Neutrophil (primary cell): ENCODE results near the gene PPP1R14C.

ENCODE experiments used
- H3K27ac ChIP-seq: fragments of 200-600 bp; sonication (generic); 2 replicates; pipeline ENCODE4 v1.5.1; 2016; ENCODE audit warnings: mild to moderate bottlenecking, moderate library complexity
- H3K27me3 ChIP-seq: fragments of 200-600 bp; sonication (generic); 2 replicates; pipeline ENCODE4 v1.6.0; 2016; ENCODE audit warnings: mild to moderate bottlenecking
- H3K36me3 ChIP-seq: fragments of 200-600 bp; sonication (generic); 2 replicates; pipeline ENCODE4 v1.5.1; 2017
- H3K4me1 ChIP-seq, 2 experiments: fragments of 200-600 bp in 1 of 2; sonication (generic) in 1 of 2; 1 replicate in 1 of 2; 2 replicates in 1 of 2; pipeline versions ENCODE4 v1.5.1 to v1.6.1; 2013 to 2016; ENCODE audit warnings: low read depth in 1 of 2, low read length in 1 of 2, mild to moderate bottlenecking in 1 of 2, moderate library complexity in 1 of 2; ENCODE audit not compliant: control insufficient read depth in 1 of 2, insufficient read depth in 1 of 2
- H3K4me3 ChIP-seq, 2 experiments: fragments of 200-600 bp in 1 of 2; sonication (generic) in 1 of 2; 1 replicate in 1 of 2; 2 replicates in 1 of 2; pipeline ENCODE4 v1.5.1; 2013 to 2016; ENCODE audit warnings: low read depth in 1 of 2, low read length in 1 of 2, mild to moderate bottlenecking in 1 of 2, moderate library complexity in 1 of 2
- H3K9me3 ChIP-seq: fragments of 200-600 bp; sonication (generic); 2 replicates; pipeline ENCODE4 v1.5.1; 2016
- TF ChIP-seq, protein P1 (sequence below): fragments of 200-600 bp; sonication (generic); IDR thresholded peaks from 2 replicates; pipeline ENCODE4 v1.5.1; 2016; ENCODE audit warnings: antibody characterized with exemption

Gene PPP1R14C

DNA sequence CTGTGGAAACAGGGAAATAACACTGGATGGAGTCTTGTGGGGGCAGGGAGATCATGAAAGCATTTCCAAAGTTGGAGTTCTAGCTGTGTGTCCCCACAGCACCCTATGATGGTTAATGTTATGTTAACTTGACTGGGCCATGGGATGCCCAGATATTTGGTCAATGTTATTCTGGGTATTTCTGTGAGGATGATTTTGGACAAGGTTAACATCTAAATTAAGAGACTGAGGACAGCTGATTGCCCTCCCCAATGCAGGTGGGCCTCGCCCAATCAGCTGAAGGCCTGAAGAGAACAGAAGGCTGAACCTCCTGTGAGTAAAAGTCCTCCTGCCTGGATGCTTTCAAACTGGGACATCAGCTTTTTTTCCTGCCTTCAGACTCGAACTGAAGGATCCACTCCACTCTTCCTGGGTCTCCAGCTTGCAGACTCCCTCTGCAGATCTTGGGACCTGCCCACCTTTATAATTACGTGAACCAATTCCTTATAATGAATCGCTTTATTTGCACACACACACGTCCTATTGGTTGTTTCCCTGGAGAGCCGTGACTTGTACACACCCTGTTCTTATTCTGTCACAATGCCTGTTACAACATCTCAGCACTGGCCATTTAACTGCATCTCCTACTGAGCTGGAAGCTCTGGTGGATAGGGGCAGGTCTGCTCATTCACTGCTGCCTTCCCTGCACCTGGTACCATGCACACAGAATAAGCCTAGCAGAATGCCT, 126.4 kb downstream of the PPP1R14C start:
- H3K9me3 ChIP-seq, result no peaks in the 10 kb centered on the region
- no peaks in the 10 kb centered on the region for H3K4me1 ChIP-seq
- H3K4me3 ChIP-seq, result no peak overlapping the region
- no peaks in the 10 kb centered on the region for H3K36me3 ChIP-seq
- H3K27me3 ChIP-seq, result peaks cover 7% of the 10 kb centered on the region
- no peak overlapping the region for H3K27ac ChIP-seq
- TF ChIP-seq, protein P1, sequence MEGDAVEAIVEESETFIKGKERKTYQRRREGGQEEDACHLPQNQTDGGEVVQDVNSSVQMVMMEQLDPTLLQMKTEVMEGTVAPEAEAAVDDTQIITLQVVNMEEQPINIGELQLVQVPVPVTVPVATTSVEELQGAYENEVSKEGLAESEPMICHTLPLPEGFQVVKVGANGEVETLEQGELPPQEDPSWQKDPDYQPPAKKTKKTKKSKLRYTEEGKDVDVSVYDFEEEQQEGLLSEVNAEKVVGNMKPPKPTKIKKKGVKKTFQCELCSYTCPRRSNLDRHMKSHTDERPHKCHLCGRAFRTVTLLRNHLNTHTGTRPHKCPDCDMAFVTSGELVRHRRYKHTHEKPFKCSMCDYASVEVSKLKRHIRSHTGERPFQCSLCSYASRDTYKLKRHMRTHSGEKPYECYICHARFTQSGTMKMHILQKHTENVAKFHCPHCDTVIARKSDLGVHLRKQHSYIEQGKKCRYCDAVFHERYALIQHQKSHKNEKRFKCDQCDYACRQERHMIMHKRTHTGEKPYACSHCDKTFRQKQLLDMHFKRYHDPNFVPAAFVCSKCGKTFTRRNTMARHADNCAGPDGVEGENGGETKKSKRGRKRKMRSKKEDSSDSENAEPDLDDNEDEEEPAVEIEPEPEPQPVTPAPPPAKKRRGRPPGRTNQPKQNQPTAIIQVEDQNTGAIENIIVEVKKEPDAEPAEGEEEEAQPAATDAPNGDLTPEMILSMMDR, result no peak

DNA sequence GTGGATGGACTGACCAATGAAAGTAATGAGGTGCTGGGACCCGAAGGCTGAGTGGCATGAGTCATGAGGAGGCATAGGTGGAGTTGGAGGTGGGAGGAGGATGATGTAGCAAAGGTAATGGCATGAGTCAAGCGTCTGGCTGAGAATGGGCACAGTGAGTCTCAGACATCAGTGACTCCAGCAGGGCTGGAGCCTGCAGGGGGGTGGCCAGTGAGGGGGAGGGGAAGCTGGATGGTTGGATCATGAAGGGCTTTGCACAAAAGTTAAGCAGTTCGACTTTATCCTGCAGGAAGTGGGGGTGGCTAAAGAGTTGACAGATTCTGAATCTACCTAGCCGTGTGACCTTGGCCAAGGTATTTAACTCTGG, 127.0 kb downstream of the PPP1R14C start:
- Histone ChIP-seq H3K27me3 (peaks cover 1% of the 10 kb centered on the region), H3K4me1 (no peaks in the 10 kb centered on the region), H3K4me3 (no peak overlapping the region), H3K36me3 (no peaks in the 10 kb centered on the region), H3K27ac (no peak overlapping the region), H3K9me3 (no peaks in the 10 kb centered on the region)
- TF ChIP-seq, protein P1, result no peak

DNA sequence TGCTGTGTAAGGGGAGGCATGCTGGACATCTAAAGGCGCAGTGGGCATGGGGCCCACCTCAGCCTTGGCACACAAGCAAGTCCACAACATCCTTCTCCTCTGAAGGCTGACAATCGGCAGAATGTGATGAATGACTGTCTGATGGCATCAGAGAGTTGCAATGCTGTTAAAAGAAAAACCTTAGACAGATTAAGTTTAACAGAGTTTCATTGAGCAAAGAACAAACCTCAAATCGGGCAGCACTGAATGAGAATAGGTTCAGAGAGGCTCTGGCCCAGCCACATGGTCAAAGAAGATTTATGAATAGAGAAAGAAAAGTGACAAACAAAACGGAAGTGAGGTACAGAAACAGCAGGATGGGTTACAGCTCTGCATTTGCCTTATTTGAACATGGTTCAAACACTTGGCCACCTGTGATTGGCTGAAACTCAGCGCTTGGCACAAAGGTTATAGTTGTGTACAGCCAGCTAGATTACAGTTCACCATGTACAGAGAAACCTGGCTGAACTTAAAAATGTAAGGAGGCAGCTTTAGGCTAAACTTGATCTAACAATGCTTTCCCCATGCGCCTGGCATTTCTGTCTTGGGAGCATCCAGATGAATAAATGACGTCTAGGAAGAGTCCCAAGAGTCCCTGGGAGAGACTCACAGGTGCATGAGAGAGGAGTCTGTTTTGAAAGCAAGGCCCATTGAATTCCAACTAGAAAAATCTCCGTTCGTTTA, 127.6 kb downstream of the PPP1R14C start:
- Histone ChIP-seq H3K4me1 (no peaks in the 10 kb centered on the region), H3K27ac (no peak overlapping the region), H3K4me3 (no peak overlapping the region), H3K9me3 (no peaks in the 10 kb centered on the region), H3K36me3 (no peaks in the 10 kb centered on the region), H3K27me3 (no peaks in the 10 kb centered on the region)
- TF ChIP-seq, protein P1, result no peak

DNA sequence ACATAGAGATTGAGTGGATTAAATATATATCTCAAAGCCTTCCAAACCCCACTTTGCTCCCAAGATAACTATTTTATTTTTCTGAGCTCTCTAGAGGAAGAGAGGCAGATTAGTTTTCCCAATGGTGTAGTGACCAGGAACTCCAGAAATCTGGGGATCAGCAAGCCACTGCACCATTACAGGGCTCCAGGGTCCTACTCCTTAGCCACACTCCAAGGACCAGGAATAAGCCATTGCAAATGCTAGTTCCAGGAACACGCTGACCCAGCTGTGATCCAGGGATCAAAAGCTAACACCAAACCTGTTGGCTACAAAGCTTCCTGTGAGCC, 128.3 kb downstream of the PPP1R14C start:
- Histone ChIP-seq H3K9me3 (no peaks in the 10 kb centered on the region), H3K4me1 (no peaks in the 10 kb centered on the region), H3K27me3 (no peaks in the 10 kb centered on the region), H3K27ac (no peak overlapping the region), H3K4me3 (no peak overlapping the region), H3K36me3 (no peaks in the 10 kb centered on the region)
- TF ChIP-seq, protein P1, result no peak

DNA sequence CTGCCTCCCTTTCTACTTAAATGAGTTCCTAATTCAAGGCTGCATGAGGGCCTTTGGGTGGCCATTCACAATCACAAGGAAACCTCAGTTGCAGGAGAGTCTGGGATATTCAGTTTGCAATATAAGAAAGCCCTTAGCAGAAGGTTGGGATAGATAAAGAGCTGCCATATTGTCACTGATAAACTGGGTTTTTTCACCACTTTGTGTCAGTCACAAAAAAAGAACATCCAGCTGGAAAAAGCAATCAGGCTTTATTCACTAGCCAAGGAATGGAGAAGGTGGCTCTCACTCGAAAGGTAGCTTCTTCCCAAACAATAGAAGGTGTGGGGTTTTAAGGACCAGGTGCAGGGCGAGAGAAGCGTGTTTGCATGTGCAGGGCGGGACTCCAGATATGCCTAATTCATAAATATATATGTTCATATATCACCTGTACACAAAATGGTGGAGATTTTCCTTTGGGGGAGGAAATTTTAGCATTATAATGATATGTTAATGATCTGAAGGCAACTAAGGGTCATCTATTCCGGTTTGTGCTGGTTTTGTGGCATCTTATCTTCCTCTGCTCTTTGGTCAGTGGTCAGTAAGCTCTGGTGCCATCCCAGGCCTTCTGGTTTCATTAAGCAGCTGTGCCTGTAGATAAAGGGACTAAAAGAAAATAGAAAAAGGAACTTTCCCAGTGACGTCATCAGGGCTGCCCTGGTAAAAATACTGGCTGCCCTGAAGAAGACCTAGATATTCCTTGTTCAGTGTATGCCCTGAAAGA, 128.8 kb downstream of the PPP1R14C start:
- Histone ChIP-seq H3K27me3 (no peaks in the 10 kb centered on the region), H3K4me3 (no peak overlapping the region), H3K4me1 (no peaks in the 10 kb centered on the region), H3K27ac (no peak overlapping the region), H3K9me3 (no peaks in the 10 kb centered on the region), H3K36me3 (no peaks in the 10 kb centered on the region)
- TF ChIP-seq, protein P1, result no peak
